ENCODE results near the gene CA10.

GRCh38 chr17:51642029-51642428, 516.5 kb downstream of the CA10 start:
- TF ChIP-seq POLR2A (IDR thresholded peaks at IDR 0.05; ENCODE audit: low read depth, low read length) (no peak), POLR2AphosphoS5 (IDR thresholded peaks at IDR 0.05; ENCODE audit: low read depth, low read length) (no peak), TAF1 (IDR thresholded peaks at IDR 0.05; ENCODE audit: borderline replicate concordance, low read depth, low read length) (no peak)
